Inferior parietal cortex (tissue), 1 donor: Measurements from ENCODE around the gene ZBTB5.
"Not testable (repeated sequence)": the region's sequence is repeated elsewhere in the genome, so short reads cannot be mapped to it uniquely, and the experiment has no call there.

Experiments
- DNase-seq: peaks from one replicate; pipeline ENCODE4 v3.0.0-alpha.2; 2016; ENCODE audit errors: extremely low spot score

The ZBTB5 gene

DNA sequence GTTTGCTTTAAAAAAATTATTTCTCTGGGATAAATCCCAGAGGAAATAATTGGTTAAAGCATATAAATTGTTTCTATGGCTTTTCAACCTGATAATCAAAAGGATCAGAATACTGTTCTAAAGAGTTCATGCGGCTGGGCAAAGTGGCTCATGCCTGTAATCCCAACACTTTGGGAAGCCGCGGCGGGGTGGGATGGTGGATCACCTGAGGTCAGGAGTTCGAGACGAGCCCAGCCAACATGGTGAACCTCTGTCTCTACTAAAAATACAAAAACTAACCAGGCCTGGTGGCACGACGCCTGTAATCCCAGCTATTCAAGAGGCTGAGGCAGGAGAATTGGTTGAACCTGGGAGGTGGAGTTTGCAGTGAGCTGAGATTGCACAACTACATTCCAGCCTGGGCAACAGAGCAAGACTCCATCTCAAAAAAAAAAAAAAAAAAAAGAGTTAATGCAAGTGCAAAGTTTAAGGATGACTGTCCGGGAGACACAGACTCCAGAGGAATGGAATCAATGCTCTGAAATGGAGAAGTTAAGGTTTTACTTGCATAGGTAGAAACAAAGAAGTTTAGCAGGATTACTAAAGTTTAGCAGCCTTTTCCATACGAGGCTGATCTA lies 59.4 kb downstream of the ZBTB5 start:
- no peak for DNase-seq

DNA sequence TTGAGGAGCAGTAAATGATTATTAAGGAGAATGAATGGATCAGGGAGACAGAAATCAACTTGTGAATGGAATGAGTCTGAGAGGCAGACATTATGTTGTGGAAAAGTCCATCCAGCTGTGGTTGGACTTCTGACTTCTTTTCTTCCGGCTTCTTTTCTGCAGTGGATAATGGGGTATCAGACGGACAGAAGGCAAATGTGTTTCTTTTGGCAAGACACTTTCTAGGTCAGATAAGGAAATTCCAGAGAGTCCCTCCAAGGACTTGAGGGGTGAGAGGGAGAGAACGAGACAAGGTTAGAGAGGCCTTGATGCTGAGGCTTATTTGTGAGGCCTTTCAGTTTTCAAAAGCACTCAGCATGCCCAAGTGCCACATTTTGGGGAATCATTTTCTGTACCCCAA lies 59.9 kb downstream of the ZBTB5 start:
- DNase-seq, result no peak

GRCh38 chr9:37404590-37404989 lies 60.7 kb downstream of the ZBTB5 start:
- no peak for DNase-seq

DNA sequence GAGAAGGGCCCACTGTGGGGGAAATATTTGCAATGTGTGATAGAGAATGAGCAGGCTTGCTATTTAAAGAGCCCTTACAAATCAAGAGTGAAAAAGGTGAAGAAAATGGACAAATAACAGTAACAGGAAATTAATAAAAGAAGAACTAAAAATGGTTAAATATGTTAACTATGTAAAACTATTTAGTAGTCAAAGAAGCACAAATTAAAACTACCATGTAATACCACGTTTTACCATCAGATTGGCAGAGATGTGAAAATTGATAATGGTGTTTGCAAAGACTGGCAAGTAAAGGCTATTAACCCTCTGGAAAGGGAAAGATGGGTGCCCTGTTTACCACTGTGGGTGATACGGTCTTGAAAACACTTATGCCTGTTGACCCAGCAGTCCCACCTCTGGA lies 65.9 kb downstream of the ZBTB5 start:
- no peak for DNase-seq

GRCh38 chr9:37398464-37399025 lies 66.7 kb downstream of the ZBTB5 start:
- no peak for DNase-seq

GRCh38 chr9:37397948-37398347 lies 67.3 kb downstream of the ZBTB5 start:
- DNase-seq, result not testable (repeated sequence)

DNA sequence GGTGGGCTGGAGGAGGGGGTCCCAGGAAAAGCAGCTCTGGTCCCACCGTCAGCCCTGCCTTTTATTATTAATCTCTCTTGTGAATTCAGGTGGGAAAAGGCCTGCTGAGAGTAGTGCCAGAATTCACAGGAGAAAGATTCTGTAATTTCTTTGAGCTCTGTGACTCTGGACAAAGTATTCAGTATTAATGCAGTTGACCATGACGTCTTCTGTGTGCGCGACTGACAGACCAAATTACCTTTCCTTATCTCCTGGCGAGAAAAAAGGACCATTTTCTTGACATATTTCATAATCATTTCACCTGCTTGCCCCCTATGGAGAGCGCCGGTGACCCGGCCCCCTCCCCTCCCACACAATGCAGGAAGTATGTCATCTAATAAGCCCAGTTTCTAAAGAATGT lies 69.6 kb downstream of the ZBTB5 start:
- no peak for DNase-seq

GRCh38 chr9:37395229-37395628 lies 70.0 kb downstream of the ZBTB5 start:
- no peak for DNase-seq

GRCh38 chr9:37392272-37392671 lies 73.0 kb downstream of the ZBTB5 start:
- DNase-seq, result no peak

- DNase-seq, result no peak
Measured at GRCh38 chr9:37390759-37391158, 74.5 kb downstream of the ZBTB5 start.
